GM12878 (cell line): ENCODE measurements around the gene ANKIB1. TPM values are rescaled to one million over a fixed set of nuclear protein-coding genes. Genes with fewer than 3 reads are reported as not detected.

Source experiments
- BMI1 ChIP-seq: fragments of 450-650 bp; IDR thresholded peaks from 2 replicates; pipeline ENCODE4 v1.6.1; 2016; ENCODE audit warnings: mild to moderate bottlenecking, moderate library complexity, borderline replicate concordance
- CBFB ChIP-seq: IDR thresholded peaks from 2 replicates; pipeline ENCODE4 v1.6.1; 2016; ENCODE audit warnings: antibody characterized with exemption, low read depth
- CHD1 ChIP-seq: IDR thresholded peaks from 2 replicates; pipeline ENCODE4 v1.6.1; 2012; ENCODE audit warnings: low read depth, low read length, improper control_type of control experiment
- EGR1 ChIP-seq, 2 experiments: IDR thresholded peaks; 1 replicate in 1 of 2; 2 replicates in 1 of 2; pipeline ENCODE4 v1.6.1; 2011 to 2012; ENCODE audit warnings: low read depth in 2 of 2, low read length in 2 of 2, borderline replicate concordance in 1 of 2, mild to moderate bottlenecking in 1 of 2, moderate library complexity in 1 of 2
- FOXK2 ChIP-seq: fragments of 450-650 bp; IDR thresholded peaks from 2 replicates; pipeline ENCODE4 v1.6.1; 2017; ENCODE audit warnings: mild to moderate bottlenecking, moderate library complexity
- IKZF2 ChIP-seq, 2 experiments: fragments of 450-650 bp; IDR thresholded peaks; 2 replicates each; pipeline ENCODE4 v1.6.1; 2017; ENCODE audit warnings: mild to moderate bottlenecking in 2 of 2, moderate library complexity in 2 of 2
- LARP7 ChIP-seq: fragments of 450-650 bp; IDR thresholded peaks from 2 replicates; pipeline ENCODE4 v1.6.1; 2017; ENCODE audit warnings: mild to moderate bottlenecking
- MAX ChIP-seq: IDR thresholded peaks from 2 replicates; pipeline ENCODE4 v1.6.1; 2012; ENCODE audit warnings: low read depth, low read length, improper control_type of control experiment
- MEF2A ChIP-seq: IDR thresholded peaks from 2 replicates; pipeline ENCODE4 v1.6.1; 2011; ENCODE audit warnings: low read depth, mild to moderate bottlenecking, low read length, moderate library complexity; ENCODE audit not compliant: insufficient read depth
- NFYB ChIP-seq: IDR thresholded peaks from 2 replicates; pipeline ENCODE4 v1.6.1; 2011; ENCODE audit warnings: low read depth, mild to moderate bottlenecking, low read length, improper control_type of control experiment, moderate library complexity; ENCODE audit not compliant: insufficient read depth
- NRF1 ChIP-seq: conservative IDR thresholded peaks from 2 replicates; pipeline ENCODE4 v1.6.1; 2011; ENCODE audit warnings: mild to moderate bottlenecking, low read depth, low read length, improper control_type of control experiment
- PAX8 ChIP-seq: fragments of 450-650 bp; IDR thresholded peaks from 2 replicates; pipeline ENCODE4 v1.6.1; 2017; ENCODE audit warnings: mild to moderate bottlenecking, moderate library complexity
- POLR2AphosphoS2 ChIP-seq: IDR thresholded peaks from 2 replicates; pipeline ENCODE4 v1.6.1; 2011; ENCODE audit warnings: low read depth, mild to moderate bottlenecking, low read length, improper control_type of control experiment, moderate library complexity
- POLR2AphosphoS5 ChIP-seq: IDR thresholded peaks from 2 replicates; pipeline ENCODE4 v1.6.1; 2011; ENCODE audit warnings: mild to moderate bottlenecking, low read length, inconsistent platforms
- RAD51 ChIP-seq: fragments of 450-650 bp; IDR thresholded peaks from 2 replicates; pipeline ENCODE4 v1.6.1; 2016; ENCODE audit warnings: moderate library complexity, mild to moderate bottlenecking, inconsistent platforms
- RB1 ChIP-seq: fragments of 450-650 bp; formaldehyde crosslinking; IDR thresholded peaks from 2 replicates; pipeline ENCODE4 v1.6.1; 2017; ENCODE audit warnings: mild to moderate bottlenecking, borderline replicate concordance
- SIX5 ChIP-seq: IDR thresholded peaks from 2 replicates; pipeline ENCODE4 v1.6.1; 2011; ENCODE audit warnings: mild to moderate bottlenecking, low read depth, low read length, moderate library complexity; ENCODE audit not compliant: severe bottlenecking
- SMC3 ChIP-seq: IDR thresholded peaks from 2 replicates; pipeline ENCODE4 v1.6.1; 2011; ENCODE audit warnings: low read length, improper control_type of control experiment, borderline replicate concordance
- SUZ12 ChIP-seq: fragments of 200-600 bp; sonication (generic); IDR thresholded peaks from one replicate; pipeline ENCODE4 v1.6.1; 2018; ENCODE audit warnings: antibody characterized with exemption, mild to moderate bottlenecking; ENCODE audit not compliant: unreplicated experiment
- ZNF217 ChIP-seq: fragments of 450-650 bp; IDR thresholded peaks from 2 replicates; pipeline ENCODE4 v1.6.1; 2017; ENCODE audit warnings: antibody characterized with exemption, mild to moderate bottlenecking
- polyA plus RNA-seq, 11 experiments: library from polyadenylated mRNA; depleted of rRNA in 4 of 11; unstranded in 6 of 11; stranded (reverse) in 5 of 11; fragments of >200 nt; fragmentation: Nextera tagmentation in 4 of 11; fragmentation: Illumina TruSeq in 1 of 11; extraction: Ambion mirVana in 4 of 11; extraction: Trizol in 1 of 11; gene quantifications; 1 replicate in 1 of 11; 2 replicates in 10 of 11; pipeline versions ENCODE4 v1.2.1 to v1.2.3, GENCODE V29; 2011 to 2016; ENCODE audit warnings: inconsistent platforms in 2 of 11, missing spikeins in 2 of 11, low read depth in 1 of 11
- total RNA-seq, 4 experiments: library from RNA; depleted of rRNA in 3 of 4; stranded (reverse); fragments of >200 nt in 3 of 4; fragmentation: Illumina TruSeq in 1 of 4; extraction: Trizol in 1 of 4; gene quantifications; 2 replicates each; pipeline versions ENCODE4 v1.2.1 to v1.2.3, GENCODE V29; 2013 to 2021
- TF ChIP-seq, protein P1 (sequence below): fragments of 450-650 bp; IDR thresholded peaks from 2 replicates; pipeline ENCODE4 v1.6.1; 2017; ENCODE audit warnings: mild to moderate bottlenecking, moderate library complexity
- TF ChIP-seq, protein P2 (sequence below): fragments of 150-350 bp; IDR thresholded peaks from 2 replicates; pipeline ENCODE4 v1.6.1; 2016; ENCODE audit warnings: low read depth, low read length

Gene ANKIB1
- total and polyA plus RNA-seq, 10 of the 15 experiments (the other 5 are each of a cell fraction or from before 2014, with no cell fraction given) = 9.0 to 54.0 (median 21.9) TPM

- no peak for TF ChIP-seq ZNF217
- TF ChIP-seq PAX8 = no peak
- TF ChIP-seq POLR2AphosphoS2 = 0 out of 2 replicates have a peak, but pooled peaks have one; percentile 42
- TF ChIP-seq MEF2A = no peak
- TF ChIP-seq, protein P1, sequence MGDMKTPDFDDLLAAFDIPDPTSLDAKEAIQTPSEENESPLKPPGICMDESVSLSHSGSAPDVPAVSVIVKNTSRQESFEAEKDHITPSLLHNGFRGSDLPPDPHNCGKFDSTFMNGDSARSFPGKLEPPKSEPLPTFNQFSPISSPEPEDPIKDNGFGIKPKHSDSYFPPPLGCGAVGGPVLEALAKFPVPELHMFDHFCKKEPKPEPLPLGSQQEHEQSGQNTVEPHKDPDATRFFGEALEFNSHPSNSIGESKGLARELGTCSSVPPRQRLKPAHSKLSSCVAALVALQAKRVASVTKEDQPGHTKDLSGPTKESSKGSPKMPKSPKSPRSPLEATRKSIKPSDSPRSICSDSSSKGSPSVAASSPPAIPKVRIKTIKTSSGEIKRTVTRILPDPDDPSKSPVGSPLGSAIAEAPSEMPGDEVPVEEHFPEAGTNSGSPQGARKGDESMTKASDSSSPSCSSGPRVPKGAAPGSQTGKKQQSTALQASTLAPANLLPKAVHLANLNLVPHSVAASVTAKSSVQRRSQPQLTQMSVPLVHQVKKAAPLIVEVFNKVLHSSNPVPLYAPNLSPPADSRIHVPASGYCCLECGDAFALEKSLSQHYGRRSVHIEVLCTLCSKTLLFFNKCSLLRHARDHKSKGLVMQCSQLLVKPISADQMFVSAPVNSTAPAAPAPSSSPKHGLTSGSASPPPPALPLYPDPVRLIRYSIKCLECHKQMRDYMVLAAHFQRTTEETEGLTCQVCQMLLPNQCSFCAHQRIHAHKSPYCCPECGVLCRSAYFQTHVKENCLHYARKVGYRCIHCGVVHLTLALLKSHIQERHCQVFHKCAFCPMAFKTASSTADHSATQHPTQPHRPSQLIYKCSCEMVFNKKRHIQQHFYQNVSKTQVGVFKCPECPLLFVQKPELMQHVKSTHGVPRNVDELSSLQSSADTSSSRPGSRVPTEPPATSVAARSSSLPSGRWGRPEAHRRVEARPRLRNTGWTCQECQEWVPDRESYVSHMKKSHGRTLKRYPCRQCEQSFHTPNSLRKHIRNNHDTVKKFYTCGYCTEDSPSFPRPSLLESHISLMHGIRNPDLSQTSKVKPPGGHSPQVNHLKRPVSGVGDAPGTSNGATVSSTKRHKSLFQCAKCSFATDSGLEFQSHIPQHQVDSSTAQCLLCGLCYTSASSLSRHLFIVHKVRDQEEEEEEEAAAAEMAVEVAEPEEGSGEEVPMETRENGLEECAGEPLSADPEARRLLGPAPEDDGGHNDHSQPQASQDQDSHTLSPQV = no peak
- TF ChIP-seq EGR1 (IDR thresholded peaks at IDR 0.05; ENCODE audit: borderline replicate concordance in 1 of 2, low read depth in 2 of 2, low read length in 2 of 2) = no peak
- no peak for TF ChIP-seq SUZ12
- TF ChIP-seq CBFB = no peak
- TF ChIP-seq SIX5 = no peak
- TF ChIP-seq NRF1 = no peak
- no peak for TF ChIP-seq NFYB
- peak; percentile 30; the same call in 1 of the 2 replicates for TF ChIP-seq POLR2AphosphoS5
- no peak for TF ChIP-seq MAX
- TF ChIP-seq IKZF2 (IDR thresholded peaks at IDR 0.05) = no peak
- no peak for TF ChIP-seq LARP7
- TF ChIP-seq, protein P2, sequence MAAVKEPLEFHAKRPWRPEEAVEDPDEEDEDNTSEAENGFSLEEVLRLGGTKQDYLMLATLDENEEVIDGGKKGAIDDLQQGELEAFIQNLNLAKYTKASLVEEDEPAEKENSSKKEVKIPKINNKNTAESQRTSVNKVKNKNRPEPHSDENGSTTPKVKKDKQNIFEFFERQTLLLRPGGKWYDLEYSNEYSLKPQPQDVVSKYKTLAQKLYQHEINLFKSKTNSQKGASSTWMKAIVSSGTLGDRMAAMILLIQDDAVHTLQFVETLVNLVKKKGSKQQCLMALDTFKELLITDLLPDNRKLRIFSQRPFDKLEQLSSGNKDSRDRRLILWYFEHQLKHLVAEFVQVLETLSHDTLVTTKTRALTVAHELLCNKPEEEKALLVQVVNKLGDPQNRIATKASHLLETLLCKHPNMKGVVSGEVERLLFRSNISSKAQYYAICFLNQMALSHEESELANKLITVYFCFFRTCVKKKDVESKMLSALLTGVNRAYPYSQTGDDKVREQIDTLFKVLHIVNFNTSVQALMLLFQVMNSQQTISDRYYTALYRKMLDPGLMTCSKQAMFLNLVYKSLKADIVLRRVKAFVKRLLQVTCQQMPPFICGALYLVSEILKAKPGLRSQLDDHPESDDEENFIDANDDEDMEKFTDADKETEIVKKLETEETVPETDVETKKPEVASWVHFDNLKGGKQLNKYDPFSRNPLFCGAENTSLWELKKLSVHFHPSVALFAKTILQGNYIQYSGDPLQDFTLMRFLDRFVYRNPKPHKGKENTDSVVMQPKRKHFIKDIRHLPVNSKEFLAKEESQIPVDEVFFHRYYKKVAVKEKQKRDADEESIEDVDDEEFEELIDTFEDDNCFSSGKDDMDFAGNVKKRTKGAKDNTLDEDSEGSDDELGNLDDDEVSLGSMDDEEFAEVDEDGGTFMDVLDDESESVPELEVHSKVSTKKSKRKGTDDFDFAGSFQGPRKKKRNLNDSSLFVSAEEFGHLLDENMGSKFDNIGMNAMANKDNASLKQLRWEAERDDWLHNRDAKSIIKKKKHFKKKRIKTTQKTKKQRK = no peak
- no peak for TF ChIP-seq FOXK2
- no peak for TF ChIP-seq RAD51
- no peak for TF ChIP-seq BMI1
- 0 out of 2 replicates have a peak, but pooled peaks have one; percentile 53 for TF ChIP-seq CHD1
- no peak for TF ChIP-seq SMC3
- TF ChIP-seq RB1 = no peak; the same call in 1 of the 2 replicates
- TF ChIP-seq, all 136 proteins: peak for 21
Measured at GRCh38 chr7:92448205-92448747, 202.5 kb downstream of the ANKIB1 start (continued).
